Neural cell (in vitro differentiated cells): ENCODE data around the gene TFEB.

Source experiments
- EZH2 ChIP-seq: fragments of 200-600, 300-800 bp; shearing (Covaris generic), sonication (generic); IDR thresholded peaks from 2 replicates; pipeline ENCODE4 v1.6.1; 2014; ENCODE audit warnings: antibody characterized with exemption, low read length, borderline replicate concordance, mild to moderate bottlenecking; ENCODE audit not compliant: insufficient read depth, poor library complexity, severe bottlenecking
- TF ChIP-seq, protein P1 (sequence below): fragments of 450-650 bp; IDR thresholded peaks from 2 replicates; pipeline ENCODE4 v1.5.1; 2014; ENCODE audit warnings: antibody characterized with exemption, mild to moderate bottlenecking, moderate library complexity; ENCODE audit not compliant: poor library complexity, severe bottlenecking
- TF ChIP-seq, protein P2 (sequence below): IDR thresholded peaks from 2 replicates; pipeline ENCODE4 v1.6.1; 2012; ENCODE audit warnings: borderline replicate concordance

DNA sequence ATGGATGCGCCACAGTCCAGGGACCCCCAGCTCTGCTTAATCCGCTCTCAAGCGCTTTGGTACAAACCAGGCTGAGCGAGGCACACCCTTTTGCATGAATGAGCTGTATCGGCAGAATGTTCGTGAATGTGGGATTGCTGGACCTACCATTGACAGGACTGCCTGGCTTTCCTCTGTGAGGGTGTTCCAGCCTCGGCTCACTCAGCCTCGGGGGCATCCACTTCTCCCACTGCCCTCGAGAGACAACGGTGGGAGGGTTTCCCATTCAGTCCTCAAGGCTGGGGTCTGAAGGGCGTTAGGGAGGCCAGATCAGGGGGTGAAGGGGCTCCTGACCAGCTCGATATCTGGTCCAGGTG, 79.8 kb downstream of the TFEB start:
- TF ChIP-seq, protein P1, sequence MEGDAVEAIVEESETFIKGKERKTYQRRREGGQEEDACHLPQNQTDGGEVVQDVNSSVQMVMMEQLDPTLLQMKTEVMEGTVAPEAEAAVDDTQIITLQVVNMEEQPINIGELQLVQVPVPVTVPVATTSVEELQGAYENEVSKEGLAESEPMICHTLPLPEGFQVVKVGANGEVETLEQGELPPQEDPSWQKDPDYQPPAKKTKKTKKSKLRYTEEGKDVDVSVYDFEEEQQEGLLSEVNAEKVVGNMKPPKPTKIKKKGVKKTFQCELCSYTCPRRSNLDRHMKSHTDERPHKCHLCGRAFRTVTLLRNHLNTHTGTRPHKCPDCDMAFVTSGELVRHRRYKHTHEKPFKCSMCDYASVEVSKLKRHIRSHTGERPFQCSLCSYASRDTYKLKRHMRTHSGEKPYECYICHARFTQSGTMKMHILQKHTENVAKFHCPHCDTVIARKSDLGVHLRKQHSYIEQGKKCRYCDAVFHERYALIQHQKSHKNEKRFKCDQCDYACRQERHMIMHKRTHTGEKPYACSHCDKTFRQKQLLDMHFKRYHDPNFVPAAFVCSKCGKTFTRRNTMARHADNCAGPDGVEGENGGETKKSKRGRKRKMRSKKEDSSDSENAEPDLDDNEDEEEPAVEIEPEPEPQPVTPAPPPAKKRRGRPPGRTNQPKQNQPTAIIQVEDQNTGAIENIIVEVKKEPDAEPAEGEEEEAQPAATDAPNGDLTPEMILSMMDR, result no peak
- TF ChIP-seq, protein P2, sequence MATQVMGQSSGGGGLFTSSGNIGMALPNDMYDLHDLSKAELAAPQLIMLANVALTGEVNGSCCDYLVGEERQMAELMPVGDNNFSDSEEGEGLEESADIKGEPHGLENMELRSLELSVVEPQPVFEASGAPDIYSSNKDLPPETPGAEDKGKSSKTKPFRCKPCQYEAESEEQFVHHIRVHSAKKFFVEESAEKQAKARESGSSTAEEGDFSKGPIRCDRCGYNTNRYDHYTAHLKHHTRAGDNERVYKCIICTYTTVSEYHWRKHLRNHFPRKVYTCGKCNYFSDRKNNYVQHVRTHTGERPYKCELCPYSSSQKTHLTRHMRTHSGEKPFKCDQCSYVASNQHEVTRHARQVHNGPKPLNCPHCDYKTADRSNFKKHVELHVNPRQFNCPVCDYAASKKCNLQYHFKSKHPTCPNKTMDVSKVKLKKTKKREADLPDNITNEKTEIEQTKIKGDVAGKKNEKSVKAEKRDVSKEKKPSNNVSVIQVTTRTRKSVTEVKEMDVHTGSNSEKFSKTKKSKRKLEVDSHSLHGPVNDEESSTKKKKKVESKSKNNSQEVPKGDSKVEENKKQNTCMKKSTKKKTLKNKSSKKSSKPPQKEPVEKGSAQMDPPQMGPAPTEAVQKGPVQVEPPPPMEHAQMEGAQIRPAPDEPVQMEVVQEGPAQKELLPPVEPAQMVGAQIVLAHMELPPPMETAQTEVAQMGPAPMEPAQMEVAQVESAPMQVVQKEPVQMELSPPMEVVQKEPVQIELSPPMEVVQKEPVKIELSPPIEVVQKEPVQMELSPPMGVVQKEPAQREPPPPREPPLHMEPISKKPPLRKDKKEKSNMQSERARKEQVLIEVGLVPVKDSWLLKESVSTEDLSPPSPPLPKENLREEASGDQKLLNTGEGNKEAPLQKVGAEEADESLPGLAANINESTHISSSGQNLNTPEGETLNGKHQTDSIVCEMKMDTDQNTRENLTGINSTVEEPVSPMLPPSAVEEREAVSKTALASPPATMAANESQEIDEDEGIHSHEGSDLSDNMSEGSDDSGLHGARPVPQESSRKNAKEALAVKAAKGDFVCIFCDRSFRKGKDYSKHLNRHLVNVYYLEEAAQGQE, result no peak
- TF ChIP-seq EZH2, result no peak
